Mucosa of stomach (tissue), 1 donor: ENCODE data around the gene MSANTD4.

Source experiments
- H3K27me3 ChIP-seq: one replicate; pipeline ENCODE4 v1.7.0; 2013; ENCODE audit warnings: mild to moderate bottlenecking, low read length; ENCODE audit not compliant: control insufficient read depth, insufficient read depth
- H3K36me3 ChIP-seq: one replicate; pipeline ENCODE4 v1.7.0; 2013; ENCODE audit warnings: low read length; ENCODE audit not compliant: control insufficient read depth, insufficient read depth
- H3K4me1 ChIP-seq: one replicate; pipeline ENCODE4 v1.7.0; 2013; ENCODE audit warnings: mild to moderate bottlenecking, low read length; ENCODE audit not compliant: control insufficient read depth, insufficient read depth
- H3K4me3 ChIP-seq: one replicate; pipeline ENCODE4 v1.7.0; 2013; ENCODE audit warnings: low read length
- H3K9ac ChIP-seq: one replicate; pipeline ENCODE4 v1.7.0; 2013; ENCODE audit warnings: mild to moderate bottlenecking, low read length, moderate library complexity
- H3K9me3 ChIP-seq: one replicate; pipeline ENCODE4 v1.7.0; 2013; ENCODE audit warnings: mild to moderate bottlenecking, low read length, moderate library complexity; ENCODE audit not compliant: control insufficient read depth
- donor health status: Pancreatic carcinoma.

Gene MSANTD4

GRCh38 chr11:106032861-106033260 lies 10.8 kb upstream of the MSANTD4 start:
- Histone ChIP-seq H3K4me1 (no peaks in the 10 kb centered on the region), H3K4me3 (no peak overlapping the region), H3K27me3 (no peaks in the 10 kb centered on the region), H3K36me3 (no peaks in the 10 kb centered on the region), H3K9ac (no peak overlapping the region), H3K9me3 (no peaks in the 10 kb centered on the region)

GRCh38 chr11:106031936-106032335 lies 9.9 kb upstream of the MSANTD4 start:
- H3K4me3 ChIP-seq, result no peak overlapping the region
- H3K27me3 ChIP-seq, result no peaks in the 10 kb centered on the region
- H3K9me3 ChIP-seq, result no peaks in the 10 kb centered on the region
- no peaks in the 10 kb centered on the region for H3K4me1 ChIP-seq
- no peak overlapping the region for H3K9ac ChIP-seq
- no peaks in the 10 kb centered on the region for H3K36me3 ChIP-seq

GRCh38 chr11:106031202-106031810 lies 9.3 kb upstream of the MSANTD4 start:
- Histone ChIP-seq H3K9me3 (no peaks in the 10 kb centered on the region), H3K4me1 (no peaks in the 10 kb centered on the region), H3K36me3 (no peaks in the 10 kb centered on the region), H3K9ac (no peak overlapping the region), H3K27me3 (no peaks in the 10 kb centered on the region), H3K4me3 (no peak overlapping the region)

GRCh38 chr11:106030609-106031008 lies 8.6 kb upstream of the MSANTD4 start:
- no peak overlapping the region for H3K4me3 ChIP-seq
- H3K9me3 ChIP-seq, result no peaks in the 10 kb centered on the region
- H3K27me3 ChIP-seq, result no peaks in the 10 kb centered on the region
- H3K9ac ChIP-seq, result no peak overlapping the region
- H3K4me1 ChIP-seq, result no peaks in the 10 kb centered on the region
- no peaks in the 10 kb centered on the region for H3K36me3 ChIP-seq

- Histone ChIP-seq H3K9me3 (no peaks in the 10 kb centered on the region), H3K36me3 (no peaks in the 10 kb centered on the region), H3K27me3 (no peaks in the 10 kb centered on the region), H3K9ac (no peak overlapping the region), H3K4me3 (peak overlapping the region; percentile 14), H3K4me1 (peaks cover 8% of the 10 kb centered on the region)
Measured at GRCh38 chr11:106022795-106023275, 795 bp upstream of the MSANTD4 start.

GRCh38 chr11:106021181-106021966 lies 666 bp downstream of the MSANTD4 start:
- Histone ChIP-seq H3K4me1 (peaks cover 8% of the 10 kb centered on the region), H3K36me3 (no peaks in the 10 kb centered on the region), H3K9me3 (no peaks in the 10 kb centered on the region), H3K4me3 (peak overlapping the region; percentile 91), H3K9ac (peak overlapping the region; percentile 67), H3K27me3 (no peaks in the 10 kb centered on the region)

GRCh38 chr11:106017093-106017492 lies 4.9 kb downstream of the MSANTD4 start:
- Histone ChIP-seq H3K36me3 (no peaks in the 10 kb centered on the region), H3K4me1 (peaks cover 8% of the 10 kb centered on the region), H3K9me3 (no peaks in the 10 kb centered on the region), H3K9ac (no peak overlapping the region), H3K4me3 (no peak overlapping the region), H3K27me3 (no peaks in the 10 kb centered on the region)

GRCh38 chr11:106015066-106015465 lies 7.0 kb downstream of the MSANTD4 start:
- Histone ChIP-seq H3K4me1 (no peaks in the 10 kb centered on the region), H3K9me3 (no peaks in the 10 kb centered on the region), H3K36me3 (no peaks in the 10 kb centered on the region), H3K4me3 (no peak overlapping the region), H3K9ac (no peak overlapping the region), H3K27me3 (no peaks in the 10 kb centered on the region)

- Histone ChIP-seq H3K4me3 (no peak overlapping the region), H3K9ac (no peak overlapping the region), H3K4me1 (no peaks in the 10 kb centered on the region), H3K36me3 (no peaks in the 10 kb centered on the region), H3K9me3 (no peaks in the 10 kb centered on the region), H3K27me3 (no peaks in the 10 kb centered on the region)
Measured at GRCh38 chr11:106014620-106015019, 7.4 kb downstream of the MSANTD4 start.

- Histone ChIP-seq H3K9me3 (no peaks in the 10 kb centered on the region), H3K4me1 (no peaks in the 10 kb centered on the region), H3K9ac (no peak overlapping the region), H3K4me3 (no peak overlapping the region), H3K36me3 (no peaks in the 10 kb centered on the region), H3K27me3 (no peaks in the 10 kb centered on the region)
Measured at GRCh38 chr11:106014035-106014434, 8.0 kb downstream of the MSANTD4 start.

GRCh38 chr11:106012744-106013143 lies 9.3 kb downstream of the MSANTD4 start:
- no peak overlapping the region for H3K9ac ChIP-seq
- no peaks in the 10 kb centered on the region for H3K36me3 ChIP-seq
- H3K4me3 ChIP-seq, result no peak overlapping the region
- H3K27me3 ChIP-seq, result no peaks in the 10 kb centered on the region
- H3K9me3 ChIP-seq, result no peaks in the 10 kb centered on the region
- no peaks in the 10 kb centered on the region for H3K4me1 ChIP-seq

GRCh38 chr11:106011481-106011880 lies 10.6 kb downstream of the MSANTD4 start:
- Histone ChIP-seq H3K9me3 (no peaks in the 10 kb centered on the region), H3K9ac (no peak overlapping the region), H3K36me3 (no peaks in the 10 kb centered on the region), H3K4me3 (no peak overlapping the region), H3K4me1 (no peaks in the 10 kb centered on the region), H3K27me3 (no peaks in the 10 kb centered on the region)
